SU-DHL-6 (cell line): ENCODE results near the gene SORCS2.

Experiments used
- H2AFZ ChIP-seq: fragments of 200-600 bp; sonication (generic); 2 replicates; pipeline ENCODE4 v1.6.1; 2014; ENCODE audit warnings: low read depth, mild to moderate bottlenecking, moderate library complexity, mixed read lengths, antibody characterized with exemption, low read length; ENCODE audit not compliant: severe bottlenecking
- H3F3A ChIP-seq: fragments of 200-600 bp; shearing (Covaris generic); 2 replicates; pipeline ENCODE4 v1.6.0; 2016; ENCODE audit warnings: antibody characterized with exemption, mild to moderate bottlenecking; ENCODE audit not compliant: insufficient read depth
- H3K27ac ChIP-seq: fragments of 200-600 bp; sonication (generic); 2 replicates; pipeline ENCODE4 v1.5.1; 2016; ENCODE audit warnings: low read depth, mild to moderate bottlenecking, low read length, moderate library complexity, mixed read lengths
- H3K27me3 ChIP-seq: fragments of 200-600 bp; sonication (generic), shearing (Covaris generic); 2 replicates; pipeline ENCODE4 v1.6.0; 2014; ENCODE audit warnings: mild to moderate bottlenecking, low read length
- H3K36me3 ChIP-seq: fragments of 200-600 bp; sonication (generic); 2 replicates; pipeline ENCODE4 v1.6.1; 2014; ENCODE audit warnings: mild to moderate bottlenecking, low read length, mixed read lengths
- H3K4me2 ChIP-seq: fragments of 300-600, 200-600 bp; shearing (Covaris generic), sonication (generic); 2 replicates; pipeline ENCODE4 v1.6.0; 2014; ENCODE audit warnings: low read length, low read depth, mild to moderate bottlenecking; ENCODE audit not compliant: poor library complexity, severe bottlenecking
- H3K4me3 ChIP-seq: fragments of 200-600 bp; sonication (generic); 2 replicates; pipeline ENCODE4 v1.5.1; 2014; ENCODE audit warnings: antibody characterized with exemption, low read length, mild to moderate bottlenecking, mixed read lengths; ENCODE audit not compliant: insufficient read depth, poor library complexity, severe bottlenecking
- H3K79me2 ChIP-seq: fragments of 200-600 bp; sonication (generic); 2 replicates; pipeline ENCODE4 v1.6.1; 2014; ENCODE audit warnings: mild to moderate bottlenecking, low read length, moderate library complexity; ENCODE audit not compliant: insufficient read depth
- H3K9ac ChIP-seq: fragments of 200-600 bp; sonication (generic); 2 replicates; pipeline ENCODE4 v1.7.0; 2014; ENCODE audit warnings: mild to moderate bottlenecking, low read length
- H3K9me2 ChIP-seq: fragments of 200-600 bp; sonication (generic); replicated peaks from 2 replicates; pipeline ENCODE4 v1.6.1; 2014; ENCODE audit warnings: low read length; ENCODE audit not compliant: insufficient read depth
- H3K9me3 ChIP-seq: fragments of 200-600 bp; sonication (generic); 2 replicates; pipeline ENCODE4 v1.6.1; 2014; ENCODE audit warnings: low read length, mixed read lengths; ENCODE audit not compliant: insufficient read depth
- H4K20me1 ChIP-seq: fragments of 200-600 bp; sonication (generic); 2 replicates; pipeline ENCODE4 v1.6.1; 2014; ENCODE audit warnings: low read depth, mild to moderate bottlenecking, antibody characterized with exemption, low read length, moderate library complexity, mixed read lengths
- EZH2phosphoT487 ChIP-seq: fragments of 200-600 bp; sonication (generic), shearing (Covaris generic); conservative IDR thresholded peaks from 2 replicates; pipeline ENCODE4 v1.6.1; 2018; ENCODE audit warnings: mild to moderate bottlenecking, antibody characterized with exemption, low read length, moderate library complexity, mixed read lengths
- TF ChIP-seq, protein P1 (sequence below): fragments of 200-600 bp; sonication (generic); IDR thresholded peaks from one replicate; pipeline ENCODE4 v1.5.1; 2017; ENCODE audit warnings: antibody characterized with exemption, mild to moderate bottlenecking, low read length, moderate library complexity; ENCODE audit not compliant: insufficient read depth, poor library complexity, severe bottlenecking

SORCS2 gene

GRCh38 chr4:7320206-7320797 lies 128.0 kb downstream of the SORCS2 start:
- no peaks in the 10 kb centered on the region for H3K27me3 ChIP-seq
- TF ChIP-seq EZH2phosphoT487, result no peak
- no peaks in the 10 kb centered on the region for H3K36me3 ChIP-seq
- H3K4me2 ChIP-seq, result no peak overlapping the region
- H3K27ac ChIP-seq, result no peak overlapping the region
- H2AFZ ChIP-seq, result no peak overlapping the region
- H3K9ac ChIP-seq, result no peak overlapping the region
- no peaks in the 10 kb centered on the region for H3K9me2 ChIP-seq
- H4K20me1 ChIP-seq, result no peaks in the 10 kb centered on the region
- H3K4me3 ChIP-seq, result no peak overlapping the region
- no peaks in the 10 kb centered on the region for H3K9me3 ChIP-seq
- no peaks in the 10 kb centered on the region for H3K79me2 ChIP-seq
- H3F3A ChIP-seq, result no peaks in the 10 kb centered on the region

DNA sequence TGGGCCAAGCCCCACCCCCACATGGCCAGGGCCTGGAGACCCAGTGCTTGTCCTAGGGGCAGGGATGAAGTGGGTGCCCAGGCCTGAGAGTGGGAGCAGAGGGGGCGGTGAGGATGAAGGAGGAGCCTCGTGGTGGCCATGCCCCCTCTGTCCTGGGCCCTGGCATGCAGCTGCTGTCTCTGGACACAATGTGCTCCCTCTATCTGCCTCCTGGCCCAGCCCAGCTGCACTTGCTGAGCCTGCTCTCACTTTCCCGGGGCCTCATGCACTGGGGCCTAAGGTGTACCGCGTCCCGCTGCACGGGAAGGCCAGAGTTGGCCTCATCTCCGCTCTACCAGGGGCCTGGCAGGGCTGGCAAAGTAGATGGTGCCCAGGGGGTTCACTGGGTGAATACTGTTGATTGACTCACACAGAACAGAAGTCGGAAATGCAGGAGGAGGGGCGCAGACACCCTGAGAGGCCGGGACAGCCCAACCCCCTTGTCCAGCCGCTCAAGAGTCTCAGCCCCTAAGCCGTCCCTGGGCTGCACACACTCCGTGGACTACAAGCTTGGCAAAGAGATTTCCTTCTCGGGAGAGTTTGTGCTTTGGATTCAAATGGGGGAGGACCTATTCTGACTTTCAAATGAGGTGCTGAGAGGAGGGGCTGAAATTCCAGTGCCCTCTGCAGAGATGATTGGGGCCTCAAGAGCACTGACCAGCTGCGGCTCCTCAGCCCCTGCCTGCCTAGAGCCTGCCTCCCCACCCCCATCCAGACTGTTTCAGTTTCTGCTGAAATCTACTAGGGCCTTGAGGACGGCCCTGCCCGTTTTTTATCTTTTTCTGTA lies 130.0 kb downstream of the SORCS2 start:
- Histone ChIP-seq H3K9ac (no peak overlapping the region), H3K36me3 (no peaks in the 10 kb centered on the region), H3K79me2 (no peaks in the 10 kb centered on the region), H2AFZ (no peak overlapping the region), H3K4me3 (no peak overlapping the region), H3K27me3 (no peaks in the 10 kb centered on the region), H3F3A (no peaks in the 10 kb centered on the region), H3K9me3 (no peaks in the 10 kb centered on the region), H3K27ac (no peak overlapping the region), H4K20me1 (no peaks in the 10 kb centered on the region), H3K9me2 (no peaks in the 10 kb centered on the region), H3K4me2 (no peak overlapping the region)
- TF ChIP-seq, protein P1, sequence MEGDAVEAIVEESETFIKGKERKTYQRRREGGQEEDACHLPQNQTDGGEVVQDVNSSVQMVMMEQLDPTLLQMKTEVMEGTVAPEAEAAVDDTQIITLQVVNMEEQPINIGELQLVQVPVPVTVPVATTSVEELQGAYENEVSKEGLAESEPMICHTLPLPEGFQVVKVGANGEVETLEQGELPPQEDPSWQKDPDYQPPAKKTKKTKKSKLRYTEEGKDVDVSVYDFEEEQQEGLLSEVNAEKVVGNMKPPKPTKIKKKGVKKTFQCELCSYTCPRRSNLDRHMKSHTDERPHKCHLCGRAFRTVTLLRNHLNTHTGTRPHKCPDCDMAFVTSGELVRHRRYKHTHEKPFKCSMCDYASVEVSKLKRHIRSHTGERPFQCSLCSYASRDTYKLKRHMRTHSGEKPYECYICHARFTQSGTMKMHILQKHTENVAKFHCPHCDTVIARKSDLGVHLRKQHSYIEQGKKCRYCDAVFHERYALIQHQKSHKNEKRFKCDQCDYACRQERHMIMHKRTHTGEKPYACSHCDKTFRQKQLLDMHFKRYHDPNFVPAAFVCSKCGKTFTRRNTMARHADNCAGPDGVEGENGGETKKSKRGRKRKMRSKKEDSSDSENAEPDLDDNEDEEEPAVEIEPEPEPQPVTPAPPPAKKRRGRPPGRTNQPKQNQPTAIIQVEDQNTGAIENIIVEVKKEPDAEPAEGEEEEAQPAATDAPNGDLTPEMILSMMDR, result no peak
- TF ChIP-seq EZH2phosphoT487, result no peak

GRCh38 chr4:7323461-7323871 lies 131.1 kb downstream of the SORCS2 start:
- no peaks in the 10 kb centered on the region for H3F3A ChIP-seq
- no peak for TF ChIP-seq EZH2phosphoT487
- TF ChIP-seq, protein P1, result no peak

More at GRCh38 chr4:7323461-7323871, 131.1 kb downstream of the SORCS2 start:
- no peak overlapping the region for H3K4me2 ChIP-seq
- no peak overlapping the region for H3K27ac ChIP-seq
- H3K79me2 ChIP-seq, result no peaks in the 10 kb centered on the region
- H3K9ac ChIP-seq, result no peak overlapping the region
- no peak overlapping the region for H3K4me3 ChIP-seq
- H3K9me3 ChIP-seq, result no peaks in the 10 kb centered on the region
- H4K20me1 ChIP-seq, result no peaks in the 10 kb centered on the region
- no peaks in the 10 kb centered on the region for H3K9me2 ChIP-seq
- no peak overlapping the region for H2AFZ ChIP-seq
- no peaks in the 10 kb centered on the region for H3K36me3 ChIP-seq
- no peaks in the 10 kb centered on the region for H3K27me3 ChIP-seq
